GM23338 (cell line): ENCODE measurements around the gene KRT7.

Source experiments
- EZH2 ChIP-seq: fragments of 200-600 bp; sonication (generic); IDR thresholded peaks from one replicate; pipeline ENCODE4 v1.8.0; 2017; ENCODE audit warnings: antibody characterized with exemption, mild to moderate bottlenecking, low read depth; ENCODE audit not compliant: unreplicated experiment
- POLR2AphosphoS5 ChIP-seq: IDR thresholded peaks from 2 replicates; pipeline ENCODE4 v1.6.1; 2016; ENCODE audit warnings: antibody characterized with exemption, low read depth
- TF ChIP-seq, protein P1 (sequence below), 2 experiments: fragments of 200-600 bp in 1 of 2; sonication (generic) in 1 of 2; conservative IDR thresholded peaks; 2 replicates each; pipeline versions ENCODE4 v1.5.1 to v1.6.1; 2016 to 2017; ENCODE audit warnings: antibody characterized with exemption in 2 of 2, low read depth in 2 of 2, mild to moderate bottlenecking in 2 of 2, moderate library complexity in 1 of 2
- TF ChIP-seq, protein P2 (sequence below): IDR thresholded peaks from one replicate; pipeline ENCODE4 v1.6.1; 2018; ENCODE audit warnings: antibody characterized with exemption; ENCODE audit not compliant: unreplicated experiment

DNA sequence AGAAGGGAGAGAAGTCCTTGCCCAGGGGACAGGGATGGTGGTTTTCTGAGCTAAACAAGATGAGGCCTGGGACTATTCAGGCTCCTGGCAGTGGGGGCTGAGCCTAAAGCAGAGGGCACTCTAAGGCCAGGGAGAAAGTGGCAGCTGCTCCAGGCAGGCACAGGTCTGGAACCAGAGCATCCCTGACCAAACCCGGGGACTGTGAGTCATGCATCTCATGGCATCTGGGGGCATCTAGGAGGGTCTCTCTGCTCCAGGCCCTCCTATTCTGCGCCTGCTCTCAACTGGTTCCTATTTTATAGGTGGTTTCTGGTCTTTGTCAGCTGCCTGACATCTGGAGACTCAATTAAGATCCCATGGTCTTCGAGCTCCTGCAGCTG is 11.6 kb downstream of the KRT7 start:
- TF ChIP-seq, protein P1, sequence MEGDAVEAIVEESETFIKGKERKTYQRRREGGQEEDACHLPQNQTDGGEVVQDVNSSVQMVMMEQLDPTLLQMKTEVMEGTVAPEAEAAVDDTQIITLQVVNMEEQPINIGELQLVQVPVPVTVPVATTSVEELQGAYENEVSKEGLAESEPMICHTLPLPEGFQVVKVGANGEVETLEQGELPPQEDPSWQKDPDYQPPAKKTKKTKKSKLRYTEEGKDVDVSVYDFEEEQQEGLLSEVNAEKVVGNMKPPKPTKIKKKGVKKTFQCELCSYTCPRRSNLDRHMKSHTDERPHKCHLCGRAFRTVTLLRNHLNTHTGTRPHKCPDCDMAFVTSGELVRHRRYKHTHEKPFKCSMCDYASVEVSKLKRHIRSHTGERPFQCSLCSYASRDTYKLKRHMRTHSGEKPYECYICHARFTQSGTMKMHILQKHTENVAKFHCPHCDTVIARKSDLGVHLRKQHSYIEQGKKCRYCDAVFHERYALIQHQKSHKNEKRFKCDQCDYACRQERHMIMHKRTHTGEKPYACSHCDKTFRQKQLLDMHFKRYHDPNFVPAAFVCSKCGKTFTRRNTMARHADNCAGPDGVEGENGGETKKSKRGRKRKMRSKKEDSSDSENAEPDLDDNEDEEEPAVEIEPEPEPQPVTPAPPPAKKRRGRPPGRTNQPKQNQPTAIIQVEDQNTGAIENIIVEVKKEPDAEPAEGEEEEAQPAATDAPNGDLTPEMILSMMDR (conservative IDR thresholded peaks at IDR 0.05; ENCODE audit: low read depth in 2 of 2): no peak
- TF ChIP-seq, protein P2, sequence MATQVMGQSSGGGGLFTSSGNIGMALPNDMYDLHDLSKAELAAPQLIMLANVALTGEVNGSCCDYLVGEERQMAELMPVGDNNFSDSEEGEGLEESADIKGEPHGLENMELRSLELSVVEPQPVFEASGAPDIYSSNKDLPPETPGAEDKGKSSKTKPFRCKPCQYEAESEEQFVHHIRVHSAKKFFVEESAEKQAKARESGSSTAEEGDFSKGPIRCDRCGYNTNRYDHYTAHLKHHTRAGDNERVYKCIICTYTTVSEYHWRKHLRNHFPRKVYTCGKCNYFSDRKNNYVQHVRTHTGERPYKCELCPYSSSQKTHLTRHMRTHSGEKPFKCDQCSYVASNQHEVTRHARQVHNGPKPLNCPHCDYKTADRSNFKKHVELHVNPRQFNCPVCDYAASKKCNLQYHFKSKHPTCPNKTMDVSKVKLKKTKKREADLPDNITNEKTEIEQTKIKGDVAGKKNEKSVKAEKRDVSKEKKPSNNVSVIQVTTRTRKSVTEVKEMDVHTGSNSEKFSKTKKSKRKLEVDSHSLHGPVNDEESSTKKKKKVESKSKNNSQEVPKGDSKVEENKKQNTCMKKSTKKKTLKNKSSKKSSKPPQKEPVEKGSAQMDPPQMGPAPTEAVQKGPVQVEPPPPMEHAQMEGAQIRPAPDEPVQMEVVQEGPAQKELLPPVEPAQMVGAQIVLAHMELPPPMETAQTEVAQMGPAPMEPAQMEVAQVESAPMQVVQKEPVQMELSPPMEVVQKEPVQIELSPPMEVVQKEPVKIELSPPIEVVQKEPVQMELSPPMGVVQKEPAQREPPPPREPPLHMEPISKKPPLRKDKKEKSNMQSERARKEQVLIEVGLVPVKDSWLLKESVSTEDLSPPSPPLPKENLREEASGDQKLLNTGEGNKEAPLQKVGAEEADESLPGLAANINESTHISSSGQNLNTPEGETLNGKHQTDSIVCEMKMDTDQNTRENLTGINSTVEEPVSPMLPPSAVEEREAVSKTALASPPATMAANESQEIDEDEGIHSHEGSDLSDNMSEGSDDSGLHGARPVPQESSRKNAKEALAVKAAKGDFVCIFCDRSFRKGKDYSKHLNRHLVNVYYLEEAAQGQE: no peak
- TF ChIP-seq POLR2AphosphoS5 (no peak), EZH2 (no peak)
